Stomach (tissue), 9 donors: ENCODE data around the gene TFAP2A. TPM values are rescaled to one million over a fixed set of nuclear protein-coding genes. Genes with fewer than 3 reads are reported as not detected.

ENCODE experiments used
- DNase-seq, 2 donors: peaks; one replicate each; pipeline versions ENCODE4 v3.0.0 to v3.0.0-alpha.2; 2013 to 2019
- H3K27ac ChIP-seq, 5 donors: fragments of 200-600 bp in 4 of 5; sonication (generic) in 4 of 5; one replicate each; pipeline ENCODE4 v1.5.1; 2013 to 2019; ENCODE audit warnings: mild to moderate bottlenecking in 1 of 5, moderate library complexity in 1 of 5
- H3K27me3 ChIP-seq, 3 donors: fragments of 200-600 bp; sonication (generic); one replicate each; pipeline ENCODE4 v1.5.1; 2017 to 2019; ENCODE audit warnings: mixed run types in 1 of 3
- H3K36me3 ChIP-seq, 4 donors: fragments of 200-600 bp; sonication (generic); 1 replicate in 3 of 4; 2 replicates in 1 of 4; pipeline ENCODE4 v1.5.1; 2016 to 2019
- H3K4me1 ChIP-seq, 4 donors: fragments of 200-600 bp; sonication (generic); one replicate each; pipeline ENCODE4 v1.5.1; 2016 to 2019
- H3K4me3 ChIP-seq, 4 donors: fragments of 200-600 bp; sonication (generic) in 3 of 4; one replicate each; pipeline ENCODE4 v1.5.1; 2016 to 2019; ENCODE audit warnings: mild to moderate bottlenecking in 1 of 4
- H3K9me3 ChIP-seq, 4 donors: fragments of 200-600 bp; sonication (generic); one replicate each; pipeline ENCODE4 v1.5.1; 2016 to 2019
- CTCF ChIP-seq, 7 experiments: fragments of 450-650 bp in 4 of 7; fragments of 200-600 bp in 3 of 7; sonication (generic) in 3 of 7; IDR thresholded peaks; one replicate each; pipeline ENCODE4 v1.5.1; 2016 to 2019; ENCODE audit warnings: antibody characterized with exemption in 7 of 7, control low read depth in 2 of 7, mild to moderate bottlenecking in 1 of 7
- EP300 ChIP-seq: sonication (generic); formaldehyde crosslinking; IDR thresholded peaks from one replicate; pipeline ENCODE4 v1.6.1; 2017; ENCODE audit warnings: antibody characterized with exemption
- POLR2A ChIP-seq, 4 donors: fragments of 450-650 bp; IDR thresholded peaks; one replicate each; pipeline ENCODE4 v1.6.1; 2016; ENCODE audit warnings: antibody characterized with exemption in 4 of 4, control low read depth in 2 of 4, mild to moderate bottlenecking in 1 of 4, moderate library complexity in 1 of 4
- POLR2AphosphoS5 ChIP-seq, 3 donors: sonication (generic); formaldehyde crosslinking; IDR thresholded peaks; one replicate each; pipeline ENCODE4 v1.6.1; 2016; ENCODE audit warnings: antibody characterized with exemption in 3 of 3
- WGBS, 5 donors: extraction: QIAGEN DNeasy Blood & Tissue Kit in 3 of 5; methylation state at CpG; one replicate each; pipeline versions ENCODE4 v1.1.5 to v1.1.7; 2013 to 2018; 5-methylcytosine and 5-hydroxymethylcytosine counted together
- intact Hi-C: fragments of 100-400 bp; cut with DNase I; formaldehyde crosslinking; loops from one replicate; pipeline ENCODE4 v1.15.1; 2023; ENCODE audit warnings: low total_unique reads
- polyA plus RNA-seq, 3 donors: library from polyadenylated mRNA; stranded (reverse); fragments of 200-250 nt; gene quantifications; one replicate each; pipeline ENCODE4 v1.2.3, GENCODE V29; 2013
- total RNA-seq, 5 donors: library from RNA; depleted of rRNA; stranded (reverse); fragments of >200 nt; gene quantifications; one replicate each; pipeline versions ENCODE4 v1.1.0 to v1.2.3, GENCODE V29; 2014 to 2016
- donor health status: healthy with polysubstance abuse.
- donor health status: Bipolar disorder and iron deficiency.
- donor health status: healthy.

The TFAP2A gene
- total and polyA plus RNA-seq, 8 donors: 0.18 to 10.1 (median 0.50) TPM; not detected in 5

- Histone ChIP-seq H3K36me3 (no peaks in the 10 kb centered on the region), H3K4me1 (peaks cover 13 to 35% (median 23%) of the 10 kb centered on the region in 4 donors), H3K27ac (no peak overlapping the region), H3K4me3 (no peak overlapping the region), H3K9me3 (peaks cover 0 to 17% (median 11%) of the 10 kb centered on the region in 4 donors), H3K27me3 (peaks cover 23 to 98% (median 37%) of the 10 kb centered on the region in 3 donors)
- no peak for TF ChIP-seq POLR2AphosphoS5 (IDR thresholded peaks at IDR 0.05)
- no peak for TF ChIP-seq POLR2A (IDR thresholded peaks at IDR 0.05)
- no peak for TF ChIP-seq EP300
- no peak for TF ChIP-seq CTCF (IDR thresholded peaks at IDR 0.05)
- intact Hi-C loops: no loop called here
- WGBS, 5 donors: 16 to 23% (median 20%) methylated on average over 1 of the region's 1 CpG
- no peak for DNase-seq
Measured at GRCh38 chr6:10406556-10406955, 8.3 kb downstream of the TFAP2A start.

DNA sequence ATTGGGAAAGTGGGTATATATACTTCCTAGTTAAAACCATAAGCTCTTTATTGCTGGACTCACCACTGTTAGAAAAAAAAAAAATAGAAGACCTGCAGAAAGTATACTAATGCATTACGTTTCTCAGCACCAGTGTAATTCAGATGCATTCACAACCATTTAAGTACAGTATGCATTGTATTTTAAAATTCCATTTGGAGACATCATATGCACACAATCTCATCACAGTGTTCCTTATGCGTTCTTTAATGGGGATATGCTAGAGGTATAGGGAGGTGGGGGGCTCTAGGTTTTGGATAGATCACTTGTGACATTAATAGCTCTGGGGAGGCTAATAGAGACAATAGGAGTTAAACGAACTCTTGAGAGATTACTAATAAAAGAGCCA is 9.4 kb downstream of the TFAP2A start:
- Histone ChIP-seq H3K36me3 (no peaks in the 10 kb centered on the region), H3K4me1 (peaks cover 6 to 24% (median 15%) of the 10 kb centered on the region in 4 donors), H3K27ac (no peak overlapping the region), H3K4me3 (no peak overlapping the region), H3K9me3 (peaks cover 0 to 12% (median 8%) of the 10 kb centered on the region in 4 donors), H3K27me3 (peaks cover 13 to 98% (median 30%) of the 10 kb centered on the region in 3 donors)
- intact Hi-C loops: no loop called here
- no peak for DNase-seq
- no peak for TF ChIP-seq POLR2A (IDR thresholded peaks at IDR 0.05)
- TF ChIP-seq POLR2AphosphoS5 (IDR thresholded peaks at IDR 0.05): no peak
- TF ChIP-seq CTCF (IDR thresholded peaks at IDR 0.05): no peak
- TF ChIP-seq EP300: no peak
- WGBS, 5 donors: 34 to 41% (median 37%) methylated on average over 3 of the region's 3 CpGs

- Histone ChIP-seq H3K27ac (peak overlapping the region; percentile 6 to 76 (median 66)), H3K9me3 (peaks cover 0 to 7% (median 6%) of the 10 kb centered on the region in 4 donors), H3K27me3 (peaks cover 8 to 98% (median 29%) of the 10 kb centered on the region in 3 donors), H3K4me3 (peak overlapping the region; percentile 51 to 56 (median 52)), H3K36me3 (no peaks in the 10 kb centered on the region), H3K4me1 (peaks cover 6 to 22% (median 15%) of the 10 kb centered on the region in 4 donors)
- TF ChIP-seq POLR2AphosphoS5 (IDR thresholded peaks at IDR 0.05) (no peak), POLR2A (IDR thresholded peaks at IDR 0.05) (no peak), CTCF (IDR thresholded peaks at IDR 0.05) (no peak), EP300 (no peak)
- intact Hi-C loops: no loop called here
- WGBS, 5 donors: 36 to 47% (median 39%) methylated on average over 25 to 31 of the region's 31 CpGs
- DNase-seq: no peak
Measured at GRCh38 chr6:10404799-10405512, 9.9 kb downstream of the TFAP2A start.

GRCh38 chr6:10404107-10404798 is 10.6 kb downstream of the TFAP2A start:
- peak overlapping the region; percentile 6 to 76 (median 66) for H3K27ac ChIP-seq
- peaks cover 3 to 98% (median 26%) of the 10 kb centered on the region in 3 donors for H3K27me3 ChIP-seq
- peaks cover 0 to 7% (median 0%) of the 10 kb centered on the region in 4 donors for H3K9me3 ChIP-seq
- TF ChIP-seq CTCF (IDR thresholded peaks at IDR 0.05): peak in 4 of 7 experiments; percentile 17 to 43 (median 31)
- TF ChIP-seq POLR2AphosphoS5 (IDR thresholded peaks at IDR 0.05): peak; percentile 34 to 70 (median 49)
- no peak for TF ChIP-seq POLR2A (IDR thresholded peaks at IDR 0.05)
- H3K36me3 ChIP-seq: no peaks in the 10 kb centered on the region
- peak overlapping the region; percentile 51 to 56 (median 52) for H3K4me3 ChIP-seq
- DNase-seq: peak; percentile 91 to 98
- 0 to 2% (median 1%) methylated on average over 10 to 87 of the region's 87 CpGs for WGBS, 5 donors
- intact Hi-C loops: no loop called here
- H3K4me1 ChIP-seq: peaks cover 6 to 22% (median 15%) of the 10 kb centered on the region in 4 donors
